ENCODE measurements around the gene KRTAP10-9. TPM values are rescaled to one million over a fixed set of nuclear protein-coding genes. Genes with fewer than 3 reads are reported as not detected.

The KRTAP10-9 gene
- total RNA-seq, 1 donor from 2014 or later: not detected

DNA sequence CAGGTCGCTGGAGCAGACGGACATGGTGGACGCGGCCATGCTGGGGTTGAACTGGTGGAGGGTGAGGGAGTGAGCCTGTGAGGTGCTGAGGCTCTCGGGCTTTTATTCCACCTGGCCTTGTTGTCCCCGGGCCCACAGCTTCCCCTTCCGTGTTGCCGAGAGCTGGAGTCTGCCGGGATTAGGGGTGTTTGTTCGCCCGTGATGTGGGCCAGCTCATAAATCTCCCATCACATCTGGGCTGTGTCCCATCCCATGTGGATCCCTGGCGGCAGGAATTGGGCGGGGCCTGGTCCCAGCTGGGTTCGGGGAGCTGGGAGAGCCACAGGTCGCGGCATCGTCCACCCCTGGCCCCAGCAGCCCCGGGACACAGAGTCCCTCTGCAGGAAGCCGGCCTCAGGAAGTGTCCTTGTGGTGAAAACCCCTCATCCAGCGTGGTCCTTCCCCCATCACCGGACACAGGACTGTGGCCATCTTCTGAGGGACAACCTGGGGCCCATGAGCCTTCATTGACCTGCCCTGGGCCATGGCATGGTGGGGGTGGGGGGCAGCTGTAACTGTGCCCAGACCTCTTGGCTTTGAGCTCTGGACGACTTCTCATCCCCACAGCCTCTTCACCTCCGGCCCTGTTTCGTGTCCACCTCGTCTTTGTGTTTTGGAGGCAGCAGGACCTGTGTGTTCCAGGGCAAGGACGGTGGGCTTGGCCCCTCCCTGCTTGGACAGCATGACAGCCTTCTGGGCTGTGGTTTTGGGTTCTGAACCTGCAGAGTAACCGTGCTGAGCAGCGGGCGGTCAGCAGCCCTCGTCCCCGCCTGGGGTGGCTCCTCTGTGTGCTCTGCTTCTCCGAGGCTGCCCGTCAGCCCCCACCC lies 34.2 kb upstream of the KRTAP10-9 start, which contains the start of gene KRTAP10-6:
TSS of gene KRTAP10-6 (minus strand) at position 60 of the 866 bp plus-strand sequence. CDS start at position 39, 21 bp downstream.
- DNase-seq (ENCODE audit: low read depth): no peak
- TF ChIP-seq, protein P1, sequence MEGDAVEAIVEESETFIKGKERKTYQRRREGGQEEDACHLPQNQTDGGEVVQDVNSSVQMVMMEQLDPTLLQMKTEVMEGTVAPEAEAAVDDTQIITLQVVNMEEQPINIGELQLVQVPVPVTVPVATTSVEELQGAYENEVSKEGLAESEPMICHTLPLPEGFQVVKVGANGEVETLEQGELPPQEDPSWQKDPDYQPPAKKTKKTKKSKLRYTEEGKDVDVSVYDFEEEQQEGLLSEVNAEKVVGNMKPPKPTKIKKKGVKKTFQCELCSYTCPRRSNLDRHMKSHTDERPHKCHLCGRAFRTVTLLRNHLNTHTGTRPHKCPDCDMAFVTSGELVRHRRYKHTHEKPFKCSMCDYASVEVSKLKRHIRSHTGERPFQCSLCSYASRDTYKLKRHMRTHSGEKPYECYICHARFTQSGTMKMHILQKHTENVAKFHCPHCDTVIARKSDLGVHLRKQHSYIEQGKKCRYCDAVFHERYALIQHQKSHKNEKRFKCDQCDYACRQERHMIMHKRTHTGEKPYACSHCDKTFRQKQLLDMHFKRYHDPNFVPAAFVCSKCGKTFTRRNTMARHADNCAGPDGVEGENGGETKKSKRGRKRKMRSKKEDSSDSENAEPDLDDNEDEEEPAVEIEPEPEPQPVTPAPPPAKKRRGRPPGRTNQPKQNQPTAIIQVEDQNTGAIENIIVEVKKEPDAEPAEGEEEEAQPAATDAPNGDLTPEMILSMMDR (conservative IDR thresholded peaks at IDR 0.05; ENCODE audit: low read depth, low read length): no peak
- no peak within 1 kb of the TSS for H3K4me3 ChIP-seq (ENCODE audit: low read depth, low read length)

DNA sequence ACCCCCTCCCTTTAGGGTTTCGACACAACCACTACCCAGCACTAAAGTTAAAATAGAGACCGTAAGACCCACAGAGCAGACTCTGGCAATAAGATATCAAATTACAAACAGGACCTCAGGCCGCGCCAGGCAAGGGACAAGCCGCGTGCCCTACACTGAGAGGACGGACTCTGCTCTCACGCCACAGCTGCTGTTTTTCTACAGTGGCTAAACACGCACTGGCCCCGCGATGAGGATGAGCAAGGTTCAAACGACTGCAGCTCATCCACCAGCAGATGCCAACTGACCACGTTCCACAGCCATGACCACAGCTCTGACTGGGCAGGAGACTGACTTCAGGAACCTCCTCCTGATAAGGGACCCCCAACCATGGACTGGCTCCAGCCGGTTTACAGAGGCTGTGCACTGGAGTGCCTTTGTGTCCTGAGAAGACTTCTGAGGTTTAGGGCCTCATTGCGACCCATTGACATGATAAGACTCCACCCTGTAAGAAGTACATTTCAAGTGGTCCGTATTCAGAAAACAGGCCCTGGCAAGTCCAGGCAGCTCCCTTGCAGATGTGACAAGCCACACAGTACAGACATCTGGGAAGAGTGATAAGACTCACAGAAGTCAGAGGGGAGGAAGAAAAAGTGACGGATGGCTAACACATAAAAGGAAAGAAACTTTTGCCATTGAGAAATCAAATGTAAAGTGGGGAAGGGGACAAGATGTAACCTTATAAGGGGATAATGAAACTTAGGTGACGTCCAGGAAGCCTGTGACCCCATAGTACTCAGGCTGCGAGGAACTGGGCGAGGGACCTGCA lies 33.1 kb upstream of the KRTAP10-9 start:
- TF ChIP-seq, protein P1 (conservative IDR thresholded peaks at IDR 0.05; ENCODE audit: low read depth, low read length): no peak
- DNase-seq (ENCODE audit: low read depth): no peak
- no peak overlapping the region for H3K4me3 ChIP-seq (ENCODE audit: low read depth, low read length)

DNA sequence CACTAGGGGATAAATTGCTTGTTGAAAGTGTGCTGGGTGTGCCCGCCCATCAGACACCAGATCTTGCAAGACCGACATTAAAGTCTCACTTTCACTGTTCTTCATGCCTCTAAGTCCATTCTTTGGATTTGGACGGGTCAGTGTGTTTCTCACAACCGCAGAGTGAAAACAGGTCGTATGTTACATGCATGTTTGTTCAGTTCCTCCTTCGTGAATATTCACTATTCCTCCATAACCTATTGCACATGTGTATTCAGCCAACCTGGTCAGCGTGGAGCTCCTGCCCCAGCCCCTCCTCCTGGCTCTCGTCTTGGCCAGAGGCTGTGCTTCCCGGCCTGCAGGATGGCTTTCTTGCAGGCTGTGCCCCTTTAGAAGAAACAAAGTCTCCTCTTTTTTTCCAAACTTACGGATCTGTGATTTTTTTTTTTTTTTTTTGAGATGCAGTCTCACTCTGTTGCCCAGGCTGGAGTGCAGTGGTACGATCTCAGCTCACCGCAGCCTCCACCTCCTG lies 32.4 kb upstream of the KRTAP10-9 start:
- no peak overlapping the region for H3K4me3 ChIP-seq (ENCODE audit: low read depth, low read length)
- TF ChIP-seq, protein P1 (conservative IDR thresholded peaks at IDR 0.05; ENCODE audit: low read depth, low read length): no peak
- no peak for DNase-seq (ENCODE audit: low read depth)

DNA sequence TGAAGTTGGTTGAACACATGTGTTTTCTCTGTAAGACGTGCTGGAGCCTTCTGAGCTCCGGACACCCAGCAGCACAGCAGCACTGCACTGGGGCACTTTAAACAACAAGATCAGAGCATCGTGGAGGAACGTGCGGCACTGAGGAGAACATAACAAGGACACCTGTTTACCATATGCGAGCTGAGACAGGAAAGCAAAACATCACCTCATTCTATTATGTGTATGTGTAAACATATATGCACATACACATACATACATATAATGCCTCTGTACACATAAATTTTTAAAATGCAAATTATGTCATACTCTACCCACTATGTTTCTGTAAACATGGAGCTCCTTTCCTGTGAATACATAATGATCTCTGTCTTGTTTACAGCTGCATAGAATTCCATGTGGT lies 31.4 kb upstream of the KRTAP10-9 start:
- no peak for DNase-seq (ENCODE audit: low read depth)
- TF ChIP-seq, protein P1 (conservative IDR thresholded peaks at IDR 0.05; ENCODE audit: low read depth, low read length): no peak
- no peak overlapping the region for H3K4me3 ChIP-seq (ENCODE audit: low read depth, low read length)

DNA sequence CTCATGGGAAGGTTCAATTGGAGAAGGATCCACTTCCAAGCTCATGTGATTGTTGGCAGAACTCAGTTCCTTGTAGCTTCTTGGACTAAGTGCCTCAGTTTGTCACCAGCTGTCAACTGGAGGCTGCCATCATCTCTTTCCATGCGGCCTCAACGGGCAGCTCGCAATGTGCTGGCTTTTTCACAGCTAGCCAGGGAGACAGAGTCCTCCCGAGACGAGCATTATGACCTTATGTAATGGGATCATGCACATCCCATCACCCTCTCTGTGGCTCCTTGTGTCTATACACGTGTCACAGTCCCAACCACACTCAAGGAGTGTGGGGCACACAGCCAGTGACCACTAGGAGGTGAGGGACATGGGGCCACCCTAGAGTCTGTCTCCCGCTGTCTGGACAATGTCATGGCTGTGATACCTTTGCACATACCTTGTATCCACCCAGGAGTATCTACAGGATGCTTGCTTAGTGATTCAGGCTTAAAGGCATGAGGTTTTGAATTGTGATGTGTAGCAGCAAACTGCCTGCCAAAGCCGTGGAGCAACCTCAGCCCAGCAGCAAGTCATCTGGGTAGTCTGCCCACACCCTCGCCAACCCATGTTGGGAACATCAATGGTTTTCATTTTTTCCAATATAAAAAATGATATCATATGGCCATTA lies 30.7 kb upstream of the KRTAP10-9 start:
- TF ChIP-seq, protein P1 (conservative IDR thresholded peaks at IDR 0.05; ENCODE audit: low read depth, low read length): no peak
- no peak for DNase-seq (ENCODE audit: low read depth)
- H3K4me3 ChIP-seq (ENCODE audit: low read depth, low read length): no peak overlapping the region

DNA sequence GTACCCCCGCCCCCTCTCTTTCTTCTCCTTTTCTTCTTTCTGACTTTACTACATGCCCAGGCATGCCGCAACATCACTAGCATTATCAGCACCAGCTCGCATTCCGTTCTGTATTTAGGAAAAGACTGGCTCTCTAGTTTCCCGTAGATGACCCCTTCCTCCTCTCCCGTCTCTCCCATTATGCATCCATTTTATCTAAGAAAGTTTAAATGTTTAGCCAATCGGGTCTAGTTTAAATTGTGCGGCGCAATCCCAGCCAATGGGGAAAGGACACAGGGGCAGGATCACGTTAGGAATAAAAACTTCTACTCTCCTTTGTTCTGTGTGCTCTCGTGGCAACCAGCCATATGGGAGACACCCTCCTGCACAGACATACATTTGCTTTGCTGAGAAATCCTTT lies 28.8 kb upstream of the KRTAP10-9 start:
- TF ChIP-seq, protein P1 (conservative IDR thresholded peaks at IDR 0.05; ENCODE audit: low read depth, low read length): no peak
- H3K4me3 ChIP-seq (ENCODE audit: low read depth, low read length): no peak overlapping the region
- DNase-seq (ENCODE audit: low read depth): no peak

Data from epithelial cell of proximal tubule (primary cell).